HK-2 (cell line): Measurements from ENCODE around the gene HSPBAP1.

Experiments used
- DNase-seq: peaks from one replicate; pipeline ENCODE4 v3.0.0-alpha.2; 2018; ENCODE audit not compliant: unreplicated experiment

Gene HSPBAP1

GRCh38 chr3:122793568-122794416, at the start of gene HSPBAP1:
TSS of gene HSPBAP1 (minus strand) at chr3:122793831. CDS start at chr3:122793680, 151 bp downstream.
- DNase-seq = peak; percentile 87

GRCh38 chr3:122835590-122835989, 42.0 kb upstream of the HSPBAP1 start:
- DNase-seq = no peak

GRCh38 chr3:122828281-122828680, 34.6 kb upstream of the HSPBAP1 start:
- DNase-seq = no peak

GRCh38 chr3:122826278-122826677, 32.6 kb upstream of the HSPBAP1 start:
- no peak for DNase-seq

- DNase-seq = no peak
Measured at GRCh38 chr3:122825460-122825859, 31.8 kb upstream of the HSPBAP1 start.

- DNase-seq = no peak
Measured at GRCh38 chr3:122824465-122825381, 31.1 kb upstream of the HSPBAP1 start.

- no peak for DNase-seq
Measured at GRCh38 chr3:122816587-122816986, 23.0 kb upstream of the HSPBAP1 start.

GRCh38 chr3:122810734-122811133, 17.1 kb upstream of the HSPBAP1 start:
- no peak for DNase-seq

- no peak for DNase-seq
Measured at GRCh38 chr3:122803977-122804376, 10.3 kb upstream of the HSPBAP1 start.

- no peak for DNase-seq
Measured at GRCh38 chr3:122802323-122802722, 8.7 kb upstream of the HSPBAP1 start.

GRCh38 chr3:122800706-122801237, 7.1 kb upstream of the HSPBAP1 start:
- no peak for DNase-seq

GRCh38 chr3:122800031-122800430, 6.4 kb upstream of the HSPBAP1 start:
- no peak for DNase-seq

- DNase-seq = no peak
Measured at GRCh38 chr3:122799322-122799721, 5.7 kb upstream of the HSPBAP1 start.

- DNase-seq = no peak
Measured at GRCh38 chr3:122797291-122797690, 3.7 kb upstream of the HSPBAP1 start.

GRCh38 chr3:122795674-122796195, 2.1 kb upstream of the HSPBAP1 start:
- DNase-seq = no peak

- peak; percentile 88 for DNase-seq
Measured at GRCh38 chr3:122794779-122795673, 1.4 kb upstream of the HSPBAP1 start, which contains the start of gene SLC49A4. TSS of gene SLC49A4 (plus strand) at chr3:122795069. CDS start at chr3:122795193, 124 bp downstream.

- no peak for DNase-seq
Measured at GRCh38 chr3:122794483-122794778, 800 bp upstream of the HSPBAP1 start.

GRCh38 chr3:122789585-122790273, 3.9 kb downstream of the HSPBAP1 start:
- DNase-seq = no peak

- no peak for DNase-seq
Measured at GRCh38 chr3:122787872-122788271, 5.8 kb downstream of the HSPBAP1 start.

GRCh38 chr3:122786066-122786465, 7.6 kb downstream of the HSPBAP1 start:
- DNase-seq = peak; percentile 17

- no peak for DNase-seq
Measured at GRCh38 chr3:122785231-122785630, 8.4 kb downstream of the HSPBAP1 start.
